ENCODE data around the gene SENP7. TPM values are rescaled to one million over a fixed set of nuclear protein-coding genes. Genes with fewer than 3 reads are reported as not detected.
A peak's percentile ranks its signal among the peaks of the same experiment; 100 is the strongest.

Gene SENP7
- total RNA-seq, 1 donor = 24.0 TPM

GRCh38 chr3:101509281-101509680 is 3.7 kb downstream of the SENP7 start:
- DNase-seq (ENCODE audit: low read depth) = no peak
- TF ChIP-seq CTCF (IDR thresholded peaks at IDR 0.05; ENCODE audit: insufficient read depth, low read length) = no peak

GRCh38 chr3:101501783-101502182 is 11.2 kb downstream of the SENP7 start:
- no peak for TF ChIP-seq CTCF (IDR thresholded peaks at IDR 0.05; ENCODE audit: insufficient read depth, low read length)
- no peak for DNase-seq (ENCODE audit: low read depth)
- H3K4me3 ChIP-seq (ENCODE audit: low read depth, low read length) = no peak overlapping the region

More at GRCh38 chr3:101509281-101509680, 3.7 kb downstream of the SENP7 start:
- no peak overlapping the region for H3K4me3 ChIP-seq (ENCODE audit: low read depth, low read length)

- DNase-seq (ENCODE audit: low read depth) = no peak
- H3K4me3 ChIP-seq (ENCODE audit: low read depth, low read length) = no peak overlapping the region
- no peak for TF ChIP-seq CTCF (IDR thresholded peaks at IDR 0.05; ENCODE audit: insufficient read depth, low read length)
These were observed 12.8 kb downstream of the SENP7 start for GRCh38 chr3:101500208-101500607.

- TF ChIP-seq CTCF (IDR thresholded peaks at IDR 0.05; ENCODE audit: insufficient read depth, low read length) = no peak
- DNase-seq (ENCODE audit: low read depth) = no peak
- no peak overlapping the region for H3K4me3 ChIP-seq (ENCODE audit: low read depth, low read length)
These were observed 15.2 kb downstream of the SENP7 start for GRCh38 chr3:101497803-101498202.

- no peak for DNase-seq (ENCODE audit: low read depth)
These were observed 17.5 kb downstream of the SENP7 start for GRCh38 chr3:101495552-101495951.

GRCh38 chr3:101484805-101485620 is 28.0 kb downstream of the SENP7 start:
- TF ChIP-seq CTCF (IDR thresholded peaks at IDR 0.05; ENCODE audit: insufficient read depth, low read length) = no peak
- DNase-seq (ENCODE audit: low read depth) = peak; percentile 19
- no peak overlapping the region for H3K4me3 ChIP-seq (ENCODE audit: low read depth, low read length)

More at GRCh38 chr3:101495552-101495951, 17.5 kb downstream of the SENP7 start:
- no peak overlapping the region for H3K4me3 ChIP-seq (ENCODE audit: low read depth, low read length)
- TF ChIP-seq CTCF (IDR thresholded peaks at IDR 0.05; ENCODE audit: insufficient read depth, low read length) = no peak

Measured in fibroblast of the aortic adventitia (primary cell).